GM19239 (cell line): ENCODE data around the gene DNAH10.
A peak's percentile ranks its signal among the peaks of the same experiment; 100 is the strongest.

Source experiments
- DNase-seq: peaks from one replicate; pipeline ENCODE4 v3.0.0; 2011; ENCODE audit warnings: low spot score; ENCODE audit not compliant: insufficient read length
- FAIRE-seq: peaks from 2 replicates; lab custom pipeline; 2011; peaks lifted over from hg19 to GRCh38; lab: Jason Lieb, UNC

DNAH10 gene

GRCh38 chr12:123747309-123747708 is 14.8 kb upstream of the DNAH10 start:
- DNase-seq = no peak
- no peak for FAIRE-seq

- no peak for DNase-seq
Observed at GRCh38 chr12:123748161-123748560, 13.9 kb upstream of the DNAH10 start.

GRCh38 chr12:123748661-123749060 is 13.4 kb upstream of the DNAH10 start:
- FAIRE-seq (no peak), DNase-seq (no peak)

More at GRCh38 chr12:123748161-123748560, 13.9 kb upstream of the DNAH10 start:
- no peak for FAIRE-seq

- DNase-seq = no peak
Observed at GRCh38 chr12:123749355-123749754, 12.7 kb upstream of the DNAH10 start.

GRCh38 chr12:123750159-123750656 is 11.9 kb upstream of the DNAH10 start:
- FAIRE-seq = no peak
- DNase-seq = no peak

More at GRCh38 chr12:123749355-123749754, 12.7 kb upstream of the DNAH10 start:
- FAIRE-seq = no peak

DNA sequence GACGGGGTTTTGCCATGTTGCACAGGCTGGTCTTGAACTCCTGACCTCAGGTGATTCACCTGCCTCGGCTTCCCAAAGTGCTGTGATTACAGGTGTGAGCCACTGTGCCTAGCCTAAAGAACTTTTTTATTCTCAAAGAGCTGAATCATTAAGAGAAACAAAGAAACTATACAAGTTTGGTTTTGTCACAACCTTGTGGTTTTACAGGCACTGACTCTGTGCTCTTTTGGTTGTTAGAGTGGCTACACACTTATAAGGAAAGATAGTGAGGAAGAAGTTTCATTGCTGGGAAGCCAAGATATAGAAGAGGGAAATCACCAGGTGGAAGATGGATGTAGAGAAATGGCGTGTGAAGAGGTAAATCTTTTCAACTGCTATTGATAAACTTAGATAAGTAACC is 10.1 kb upstream of the DNAH10 start:
- FAIRE-seq = no peak
- DNase-seq = no peak

DNA sequence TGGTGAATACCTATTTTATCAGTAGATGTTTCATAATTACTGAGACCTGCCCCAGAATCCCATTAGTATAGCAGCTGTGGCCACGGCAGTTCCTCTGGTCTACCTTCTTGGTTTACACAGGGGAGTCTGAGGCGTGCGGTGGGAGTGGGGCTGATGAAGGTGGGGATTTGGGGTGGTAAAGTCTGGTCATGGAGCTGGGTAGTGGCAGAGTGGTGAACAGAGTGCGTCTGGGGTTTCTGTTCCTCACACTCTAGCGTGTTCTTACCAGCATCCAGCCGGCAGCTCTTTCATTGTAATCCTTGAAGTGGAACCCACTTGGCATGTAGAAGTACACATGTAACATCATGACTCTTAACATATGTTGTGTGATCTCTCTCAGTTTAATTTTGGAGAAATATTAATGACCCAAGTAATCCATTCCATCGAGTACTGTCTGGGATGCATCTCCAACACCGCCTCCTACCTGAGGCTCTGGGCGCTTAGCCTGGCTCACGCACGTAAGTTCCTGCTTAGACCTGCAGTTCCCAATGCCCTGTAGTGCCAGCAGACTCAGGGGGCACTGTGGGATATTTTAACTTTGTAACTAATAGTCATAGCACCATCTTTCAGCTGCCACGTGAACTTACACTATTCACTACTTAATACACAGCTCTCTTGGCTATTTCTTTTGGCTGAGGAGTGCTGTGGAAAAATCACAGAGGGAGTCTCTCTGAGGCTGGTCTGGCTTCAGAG is 7.9 kb upstream of the DNAH10 start:
- DNase-seq = no peak
- no peak for FAIRE-seq

GRCh38 chr12:123757561-123757960 is 4.5 kb upstream of the DNAH10 start:
- DNase-seq (no peak), FAIRE-seq (no peak)

GRCh38 chr12:123760267-123760938 is 1.7 kb upstream of the DNAH10 start:
- DNase-seq (no peak), FAIRE-seq (no peak)

DNA sequence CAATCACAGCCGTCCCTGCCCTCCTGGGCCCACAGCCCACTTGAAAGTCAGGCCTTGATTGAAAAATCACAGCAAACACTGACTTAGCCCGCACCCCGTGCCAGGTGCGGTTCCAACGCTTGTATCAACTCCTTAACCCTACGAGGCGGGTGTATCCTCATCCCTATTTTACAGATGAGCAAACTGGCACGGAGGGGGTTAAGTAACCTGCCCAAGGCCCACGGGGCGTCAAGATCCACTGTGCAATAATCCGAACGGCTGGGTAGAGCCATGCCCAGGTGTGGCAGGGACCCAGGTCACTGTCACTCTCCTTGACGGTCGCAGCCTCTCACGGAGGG is 583 bp downstream of the DNAH10 start:
- FAIRE-seq = no peak
- no peak for DNase-seq

GRCh38 chr12:123763093-123763492 is 992 bp downstream of the DNAH10 start:
- DNase-seq (no peak), FAIRE-seq (no peak)

DNA sequence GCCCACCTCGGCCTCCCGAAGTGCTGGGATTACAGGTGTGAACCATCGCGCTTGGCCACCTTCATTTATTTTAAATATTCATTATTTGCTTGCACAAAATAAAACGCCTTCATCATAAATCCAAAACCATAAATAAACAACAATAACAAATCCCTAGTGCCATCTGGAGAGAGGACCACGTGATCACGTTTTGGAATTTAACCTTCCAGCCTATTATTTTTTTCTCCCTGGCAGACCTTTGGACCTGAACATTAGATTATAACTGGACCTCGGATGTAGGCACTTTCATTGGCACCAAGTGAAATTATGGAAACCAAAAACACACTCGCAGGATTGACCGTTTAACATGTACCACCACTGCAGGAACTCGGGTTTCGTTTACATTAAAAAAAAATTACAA is 2.0 kb downstream of the DNAH10 start:
- DNase-seq (no peak), FAIRE-seq (no peak)

DNA sequence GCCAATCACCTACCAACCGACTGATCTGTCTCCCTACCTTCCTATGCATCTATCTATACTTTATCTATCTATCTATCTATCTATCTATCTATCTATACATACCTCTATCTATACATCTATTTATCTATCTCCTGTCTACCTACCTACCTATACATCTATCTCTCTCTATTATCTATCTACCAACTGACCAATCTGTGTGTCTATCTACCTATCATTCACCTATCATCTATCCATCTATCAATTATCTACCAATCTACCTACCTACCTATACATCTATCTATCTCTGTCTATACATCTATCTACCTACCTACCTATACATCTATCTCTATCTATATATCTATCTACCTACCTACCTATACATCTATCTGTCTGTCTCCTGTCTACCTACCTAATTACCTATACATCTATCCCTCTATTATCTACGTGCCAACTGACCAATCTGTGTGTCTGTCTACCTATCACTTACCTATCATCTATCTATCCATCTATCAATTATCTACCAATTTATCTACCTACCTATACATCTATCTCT is 3.5 kb downstream of the DNAH10 start:
- FAIRE-seq (no peak), DNase-seq (no peak)

GRCh38 chr12:123767613-123768012 is 5.5 kb downstream of the DNAH10 start:
- DNase-seq (no peak), FAIRE-seq (peak; percentile 60)

DNA sequence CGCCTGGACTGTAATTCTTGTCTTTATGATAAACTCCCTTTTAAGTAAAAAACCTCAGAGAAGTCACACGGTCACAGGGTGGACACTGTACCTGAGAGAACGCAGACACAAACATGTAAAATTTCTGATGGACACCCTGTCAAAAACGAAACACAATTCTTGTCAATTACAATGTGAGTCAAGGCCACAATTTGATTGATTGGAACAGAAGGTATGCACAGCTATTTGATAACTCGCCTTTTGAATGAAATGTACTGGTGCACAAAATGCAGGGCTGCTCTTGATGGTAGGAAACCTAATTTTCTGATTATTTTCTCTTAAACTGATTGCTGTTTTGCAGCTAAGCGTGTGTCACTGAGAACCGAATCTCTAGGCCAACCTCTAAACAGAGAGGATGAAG is 9.2 kb downstream of the DNAH10 start:
- DNase-seq = no peak
- no peak for FAIRE-seq

DNA sequence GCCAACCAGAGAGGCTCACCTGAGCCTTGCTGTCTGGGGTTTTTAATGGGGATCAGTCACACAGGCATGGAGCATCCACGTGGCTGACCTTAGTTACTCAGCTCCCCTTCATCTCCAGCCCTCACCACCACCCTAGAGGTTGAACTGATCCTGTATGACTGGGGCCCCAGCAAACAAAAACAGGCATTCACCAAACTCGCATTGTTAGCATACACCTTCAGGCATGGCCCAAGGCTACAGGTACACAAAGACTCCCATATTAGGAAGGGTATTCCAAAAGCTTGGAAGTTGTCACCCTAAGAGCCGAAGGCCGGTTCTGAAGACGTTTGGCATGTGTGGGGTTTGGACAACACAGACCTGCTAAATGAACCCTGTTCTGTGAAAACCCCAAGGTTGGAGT is 10.0 kb downstream of the DNAH10 start:
- FAIRE-seq (no peak), DNase-seq (no peak)

DNA sequence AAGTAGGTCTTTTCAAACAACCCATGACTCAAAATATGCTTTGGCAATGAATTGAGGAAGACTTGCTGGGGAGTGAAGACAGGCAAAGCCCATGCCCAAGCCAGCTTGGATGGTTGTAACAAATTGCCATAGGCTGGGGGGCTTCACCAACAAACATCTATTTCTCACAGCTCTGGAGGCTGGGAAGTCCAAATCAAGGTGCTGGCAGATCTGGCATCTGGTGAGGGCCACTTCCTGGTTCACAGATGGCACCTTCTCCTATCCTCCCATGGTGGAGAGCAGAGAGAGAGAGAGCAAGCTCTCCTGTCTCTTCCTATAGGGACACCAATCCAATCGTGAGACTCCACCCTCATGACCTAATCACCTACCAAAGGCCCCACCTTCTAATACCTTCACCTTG is 11.3 kb downstream of the DNAH10 start:
- DNase-seq = no peak
- FAIRE-seq = no peak

GRCh38 chr12:123779551-123779950 is 17.4 kb downstream of the DNAH10 start:
- DNase-seq (no peak), FAIRE-seq (no peak)

- no peak for DNase-seq
- FAIRE-seq = no peak
Observed at GRCh38 chr12:123782997-123783792, 21.1 kb downstream of the DNAH10 start.

GRCh38 chr12:123787466-123787865 is 25.4 kb downstream of the DNAH10 start:
- FAIRE-seq = no peak

GRCh38 chr12:123788541-123788940 is 26.4 kb downstream of the DNAH10 start:
- FAIRE-seq (no peak), DNase-seq (no peak)

More at GRCh38 chr12:123787466-123787865, 25.4 kb downstream of the DNAH10 start:
- DNase-seq = no peak
